Stimulated activated CD4-positive, alpha-beta T cell treated with anti-CD3 and anti-CD28 coated beads, Interleukin-2, amount 100 ng/mL, for 24 hours (primary cell): ENCODE measurements around the gene TMEM204.

ENCODE experiments used
- DNase-seq, 2 donors: peaks; one replicate each; pipeline ENCODE4 v3.0.0-alpha.2; 2020

The TMEM204 gene

DNA sequence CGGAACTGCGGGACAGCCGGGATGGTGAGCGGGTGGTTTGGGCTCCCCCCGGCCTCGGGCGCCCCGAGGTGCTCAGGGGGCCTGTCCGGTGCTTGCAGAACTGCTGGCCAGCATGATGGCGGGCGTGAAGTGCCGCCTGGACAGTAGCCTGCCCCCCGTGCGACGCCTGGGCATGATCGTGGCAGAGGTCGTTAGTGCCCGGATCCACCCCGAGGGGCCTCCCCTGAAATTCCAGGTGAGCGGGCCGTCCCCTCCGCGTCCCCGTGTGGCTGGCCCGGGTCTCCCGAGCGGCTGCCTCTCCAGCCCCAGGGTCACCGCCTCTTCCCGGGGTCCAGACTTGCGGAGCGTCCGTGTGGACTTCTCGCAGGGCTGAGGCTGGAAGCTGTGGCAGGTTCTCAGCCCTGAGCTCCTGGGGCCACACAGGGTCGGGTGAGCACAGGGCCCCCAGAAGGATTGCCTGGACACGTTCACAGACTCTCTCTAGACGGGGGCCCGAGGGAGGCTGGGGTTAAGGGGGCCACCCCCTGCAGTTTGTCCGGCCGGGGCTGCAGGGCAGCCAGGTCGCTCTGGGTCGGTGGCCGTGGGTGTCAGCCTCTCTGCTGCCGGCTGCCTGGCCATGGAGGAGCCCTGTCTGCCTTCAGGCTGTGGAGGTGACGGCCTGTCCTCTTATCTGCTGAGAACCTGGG lies 32.9 kb upstream of the TMEM204 start:
- no peak for DNase-seq

DNA sequence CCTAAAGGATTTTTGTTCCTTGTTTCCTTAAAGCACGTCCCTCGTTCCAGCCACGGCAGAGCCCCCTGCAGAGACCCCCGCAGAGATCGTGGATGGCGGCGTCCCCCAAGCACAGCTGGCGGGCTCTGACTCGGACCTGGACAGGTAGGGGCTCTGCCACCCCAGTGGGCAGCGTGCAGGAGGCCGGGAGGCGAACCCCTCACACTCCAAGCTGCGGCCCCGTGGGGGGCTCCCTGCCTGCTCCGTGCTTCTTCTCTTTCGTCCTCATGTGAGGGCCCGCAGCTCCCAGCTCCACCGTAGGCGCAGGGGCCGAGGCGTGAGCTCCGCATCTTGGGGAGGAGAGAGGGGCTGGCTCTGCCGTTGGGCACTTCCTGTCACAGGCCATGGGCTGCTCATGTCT lies 31.8 kb upstream of the TMEM204 start:
- DNase-seq = no peak

DNA sequence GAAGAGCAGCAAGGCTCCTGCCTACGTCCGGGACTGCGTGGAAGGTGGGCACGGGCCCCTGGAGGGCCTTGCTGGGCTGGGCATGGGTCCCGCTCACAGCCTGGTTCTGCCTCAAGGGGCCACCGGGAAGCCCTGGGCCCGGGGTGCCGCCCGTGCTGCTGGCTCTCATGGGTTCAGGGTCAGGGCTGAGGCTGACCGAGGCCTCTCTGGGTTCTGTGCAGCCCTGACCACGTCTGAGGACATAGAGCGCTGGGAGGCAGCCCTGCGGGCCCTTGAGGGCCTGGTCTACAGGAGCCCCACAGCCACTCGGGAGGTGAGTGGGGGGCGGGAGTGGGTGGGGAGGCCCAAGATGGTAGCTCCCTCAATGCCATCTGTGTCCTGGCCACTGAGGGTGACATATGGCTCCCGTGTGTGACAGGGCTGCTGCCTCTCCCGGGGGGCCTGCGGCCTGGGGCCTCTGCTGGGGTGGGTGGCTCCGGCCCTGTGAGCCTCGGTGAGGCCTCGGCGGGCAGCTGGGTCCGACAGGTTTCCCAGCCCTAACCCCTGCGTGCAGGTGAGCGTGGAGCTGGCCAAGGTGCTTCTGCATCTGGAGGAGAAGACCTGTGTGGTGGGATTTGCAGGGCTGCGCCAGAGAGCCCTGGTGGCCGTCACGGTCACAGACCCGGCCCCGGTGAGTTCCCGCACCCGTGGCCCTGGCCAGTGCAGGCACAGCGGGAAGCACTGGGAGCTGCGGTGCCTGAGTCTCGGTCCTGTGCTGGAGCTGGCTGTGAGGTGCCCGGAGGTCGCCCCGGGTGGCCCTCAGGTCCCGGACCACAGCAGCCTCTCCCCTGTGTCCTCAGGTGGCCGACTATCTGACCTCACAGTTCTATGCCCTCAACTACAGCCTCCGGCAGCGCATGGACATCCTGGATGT lies 31.1 kb upstream of the TMEM204 start:
- DNase-seq = no peak

DNA sequence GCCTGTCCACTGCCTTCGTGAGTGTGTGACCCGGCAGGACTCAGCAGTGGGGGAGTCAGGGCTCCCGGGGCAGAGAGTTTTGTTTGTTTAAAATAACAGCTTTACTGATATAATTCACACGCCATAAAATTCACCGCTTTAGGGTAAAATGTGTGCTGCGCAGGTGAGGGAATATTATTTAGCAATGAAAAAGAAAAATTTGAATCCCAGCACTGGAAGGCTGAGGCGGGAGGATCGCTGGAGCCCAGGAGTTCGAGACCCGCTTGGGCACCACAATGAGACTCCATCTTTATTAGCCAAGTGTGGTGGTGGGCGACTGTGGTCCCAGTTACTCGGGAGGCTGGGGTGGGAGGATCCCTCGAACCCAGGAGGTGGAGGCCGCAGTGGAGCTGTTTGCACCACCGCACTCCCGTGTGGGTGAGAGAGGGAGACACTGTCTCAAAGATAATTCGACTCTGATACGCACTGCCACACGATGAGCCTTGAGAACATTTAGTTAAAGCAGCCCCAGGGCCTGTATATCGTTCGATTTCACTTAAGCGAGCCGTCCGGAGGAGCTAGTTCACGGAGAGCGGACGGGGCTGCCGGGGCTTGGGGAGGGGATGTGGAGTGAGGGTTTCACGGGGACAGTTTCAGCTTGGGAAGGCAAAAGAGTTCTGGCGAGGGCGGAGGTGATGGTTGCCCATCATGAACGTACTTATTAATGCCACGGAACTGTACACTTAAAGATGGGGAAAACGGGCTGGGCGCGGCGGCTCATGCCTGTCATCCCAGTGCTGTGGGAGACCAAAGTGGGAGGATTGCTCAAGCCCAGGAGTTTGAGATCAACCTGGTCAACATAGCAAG lies 30.1 kb upstream of the TMEM204 start:
- no peak for DNase-seq

DNA sequence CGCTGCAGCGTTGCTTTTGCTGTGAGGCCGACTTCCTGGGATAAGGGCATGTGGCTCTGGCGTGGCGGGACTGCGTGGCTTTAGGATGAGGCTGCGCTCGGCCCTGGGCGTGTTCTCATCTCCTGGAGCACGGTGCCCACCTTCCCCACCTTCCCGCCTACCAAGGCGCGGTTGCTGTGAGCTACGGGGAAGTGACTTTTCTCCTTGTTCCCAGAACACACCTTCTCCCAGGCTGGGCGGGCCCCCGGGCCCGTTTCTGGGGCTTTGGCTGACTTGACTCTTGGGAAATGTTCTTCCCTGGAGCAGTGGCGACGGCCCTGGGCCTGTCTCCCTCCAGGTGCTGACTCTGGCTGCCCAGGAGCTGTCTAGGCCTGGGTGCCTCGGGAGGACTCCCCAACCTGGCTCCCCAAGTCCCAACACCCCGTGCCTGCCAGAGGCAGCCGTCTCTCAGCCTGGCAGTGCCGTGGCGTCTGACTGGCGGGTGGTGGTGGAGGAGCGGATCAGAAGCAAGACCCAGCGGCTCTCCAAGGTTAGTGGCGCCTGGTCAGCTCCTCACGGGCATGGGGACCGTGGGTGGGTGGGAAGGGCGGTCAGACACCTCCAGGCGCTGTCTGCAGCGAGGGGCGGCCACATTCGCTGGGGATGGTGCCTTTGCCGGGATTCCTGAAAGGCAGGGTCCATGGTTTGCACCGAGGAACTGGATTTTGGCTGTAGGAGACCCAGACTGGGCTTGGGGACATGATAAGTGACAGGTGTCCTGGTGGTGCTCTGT lies 28.2 kb upstream of the TMEM204 start:
- DNase-seq = no peak

DNA sequence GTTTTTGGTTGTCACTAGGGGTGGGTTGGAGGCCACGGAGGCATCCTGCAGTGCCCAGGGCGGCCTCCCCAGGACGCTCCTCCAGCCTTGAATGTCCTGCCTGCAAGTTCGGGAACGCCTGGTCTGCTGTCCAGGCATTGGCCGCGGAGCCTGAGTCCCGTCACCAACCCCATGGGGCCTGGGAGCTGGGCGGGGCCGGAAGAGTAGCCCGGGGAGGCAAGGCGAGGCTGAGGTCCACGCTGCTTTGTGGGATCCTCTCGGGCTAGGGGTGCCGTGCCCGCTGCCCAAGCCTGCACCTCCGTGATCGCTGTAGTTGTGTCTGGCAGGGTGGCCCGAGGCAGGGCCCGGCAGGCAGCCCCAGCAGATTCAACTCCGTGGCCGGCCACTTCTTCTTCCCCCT lies 27.6 kb upstream of the TMEM204 start:
- DNase-seq = no peak

DNA sequence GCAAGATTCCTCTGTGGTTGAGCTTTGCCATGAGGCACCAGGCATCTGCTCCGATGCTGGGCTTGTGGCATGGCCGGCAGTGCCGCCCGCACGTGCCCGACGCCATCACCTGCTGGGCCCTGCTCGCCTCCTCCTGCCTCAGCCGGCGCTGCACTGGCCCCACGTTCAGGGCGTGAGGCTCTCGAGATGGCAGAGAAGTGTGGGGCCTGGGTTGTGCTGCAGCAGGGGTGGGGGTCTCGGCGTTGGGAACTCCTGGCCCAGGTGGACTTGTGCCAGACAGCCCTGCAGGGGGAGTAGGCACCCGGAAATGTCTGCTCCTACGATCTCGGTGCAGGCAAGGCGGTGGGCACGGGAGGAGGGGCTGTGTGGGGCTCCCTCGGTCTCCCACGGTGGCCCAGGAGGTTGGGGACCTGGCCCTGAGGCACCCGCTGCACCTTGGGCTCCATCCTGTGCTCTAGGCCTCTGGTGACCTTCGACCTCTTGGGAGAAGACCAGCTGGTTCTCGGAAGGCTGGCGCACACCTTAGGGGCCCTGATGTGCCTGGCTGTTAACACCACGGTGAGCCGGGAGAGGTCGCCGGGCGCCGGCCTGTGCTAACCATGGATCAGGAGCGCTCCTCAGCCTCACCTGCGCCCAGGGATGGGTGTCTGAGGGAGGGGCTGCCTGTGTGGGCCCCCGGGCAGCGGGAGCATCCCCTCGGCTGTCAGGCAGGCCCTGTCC lies 26.8 kb upstream of the TMEM204 start:
- DNase-seq = no peak

DNA sequence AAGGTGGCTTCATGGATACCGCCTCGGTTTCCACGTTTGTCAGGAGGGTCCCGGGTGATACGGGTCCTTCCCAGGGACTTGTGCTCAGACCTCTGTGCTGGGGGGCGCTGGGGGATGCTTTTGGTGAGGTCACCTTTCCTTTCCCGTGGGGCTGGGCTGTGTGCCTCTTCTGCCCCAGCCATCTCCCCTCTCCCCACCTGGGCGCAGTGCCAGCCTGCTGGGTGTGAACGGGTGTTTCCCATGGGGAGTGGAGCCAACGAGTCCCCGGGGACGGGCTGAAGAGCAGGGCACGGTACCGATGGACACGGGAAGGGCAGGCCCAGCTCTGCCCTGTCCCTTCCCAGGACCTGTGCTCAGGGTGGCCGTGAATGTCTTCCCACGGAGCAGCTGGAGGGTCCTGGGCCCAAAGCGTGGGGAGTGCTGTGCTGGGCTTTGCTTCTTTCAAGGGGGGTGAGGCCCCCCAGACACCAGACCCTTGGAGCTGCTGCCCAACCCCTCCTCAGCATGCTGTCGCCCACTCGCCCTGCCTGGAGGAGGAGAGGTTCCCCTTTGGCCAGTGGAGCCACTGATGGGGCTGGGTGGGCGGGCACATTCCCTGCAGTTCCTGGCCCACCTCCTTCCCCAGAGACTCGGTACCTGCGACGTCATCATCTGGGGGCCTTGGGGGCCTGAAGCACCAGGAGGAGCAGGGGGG lies 24.8 kb upstream of the TMEM204 start:
- DNase-seq = no peak

DNA sequence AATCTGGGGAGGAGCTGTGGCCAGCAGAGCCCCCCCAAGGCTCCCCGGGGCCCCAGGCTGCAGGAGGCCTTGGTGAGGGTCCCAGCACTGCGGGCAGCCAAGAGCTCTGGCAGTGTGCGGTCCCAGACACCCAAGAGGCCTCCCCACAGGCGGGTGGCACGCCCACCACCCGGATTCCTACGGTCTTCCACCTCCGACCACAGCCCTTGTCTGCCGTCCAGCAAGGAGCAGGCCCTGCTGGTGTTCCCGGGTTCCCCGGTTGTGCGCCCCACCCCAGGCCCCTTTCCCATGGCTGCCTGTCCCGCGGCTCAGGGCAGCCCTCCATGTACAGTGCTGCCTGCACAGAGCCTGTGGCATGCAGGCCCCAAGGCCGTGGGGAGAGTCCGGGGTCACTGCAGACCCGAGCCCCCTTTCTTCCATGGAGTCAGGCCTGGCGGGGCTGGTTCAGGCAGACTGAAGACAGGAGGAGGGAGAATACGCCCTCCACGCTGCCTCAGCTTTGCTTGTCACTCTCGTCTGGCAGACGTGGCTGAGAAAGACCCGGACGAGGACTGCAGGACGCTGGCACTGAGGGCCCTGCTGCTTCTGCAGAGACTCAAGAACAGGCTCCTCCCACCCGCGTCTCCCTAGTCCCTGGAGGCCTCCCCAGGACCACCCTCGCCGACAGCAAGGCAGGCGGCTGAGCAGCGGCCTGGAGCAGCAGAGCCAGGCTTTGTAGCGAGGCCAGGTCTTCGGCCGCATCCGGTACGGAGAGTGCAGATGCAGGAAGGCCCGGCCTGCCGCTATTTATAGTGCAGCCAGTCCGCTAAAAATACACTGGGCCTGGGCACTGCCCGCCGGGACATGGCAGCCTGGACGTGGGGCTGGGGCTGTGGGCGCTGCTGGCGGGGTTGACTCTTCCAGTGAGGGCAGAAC lies 23.9 kb upstream of the TMEM204 start:
- no peak for DNase-seq

DNA sequence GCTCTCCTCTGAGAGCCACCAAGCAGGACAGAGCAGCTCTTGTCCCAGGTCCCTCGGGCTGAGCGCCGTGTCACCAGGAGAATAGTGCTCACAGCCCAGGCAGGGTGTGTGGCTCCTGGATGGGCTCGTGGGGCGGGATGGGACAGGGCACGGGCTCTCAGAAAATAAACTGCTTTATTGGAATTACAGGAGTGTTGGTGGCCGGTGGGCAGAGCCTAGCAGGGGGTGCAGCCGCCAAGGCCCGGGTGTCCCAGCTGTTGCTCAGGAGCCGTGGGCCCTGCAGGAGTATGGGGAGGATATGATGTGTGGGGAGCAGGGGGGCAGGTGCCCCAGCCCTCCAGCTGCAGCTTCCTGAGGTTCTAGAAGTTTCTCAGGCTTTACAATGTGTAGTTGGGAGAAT lies 23.2 kb upstream of the TMEM204 start:
- no peak for DNase-seq

DNA sequence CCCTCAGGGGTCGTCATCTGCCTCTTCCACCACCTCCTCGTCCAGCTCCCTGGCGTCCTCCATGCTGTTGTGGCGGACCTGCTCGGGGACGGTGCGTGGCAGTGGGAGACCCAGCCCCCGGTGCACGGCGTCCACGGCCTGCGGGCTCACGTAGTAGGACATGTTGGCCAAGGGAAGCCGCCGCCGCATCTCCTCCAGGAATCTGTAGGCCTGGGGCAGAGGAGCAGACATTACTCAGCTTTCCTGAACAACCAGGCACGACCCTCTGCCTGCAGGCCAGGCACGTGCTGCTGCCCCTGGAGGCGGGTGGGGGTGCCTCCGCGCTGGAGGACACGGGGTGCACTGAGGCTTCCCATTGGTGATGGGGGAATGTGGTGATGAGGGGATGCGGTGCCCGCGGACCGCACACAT lies 22.5 kb upstream of the TMEM204 start:
- DNase-seq = no peak

DNA sequence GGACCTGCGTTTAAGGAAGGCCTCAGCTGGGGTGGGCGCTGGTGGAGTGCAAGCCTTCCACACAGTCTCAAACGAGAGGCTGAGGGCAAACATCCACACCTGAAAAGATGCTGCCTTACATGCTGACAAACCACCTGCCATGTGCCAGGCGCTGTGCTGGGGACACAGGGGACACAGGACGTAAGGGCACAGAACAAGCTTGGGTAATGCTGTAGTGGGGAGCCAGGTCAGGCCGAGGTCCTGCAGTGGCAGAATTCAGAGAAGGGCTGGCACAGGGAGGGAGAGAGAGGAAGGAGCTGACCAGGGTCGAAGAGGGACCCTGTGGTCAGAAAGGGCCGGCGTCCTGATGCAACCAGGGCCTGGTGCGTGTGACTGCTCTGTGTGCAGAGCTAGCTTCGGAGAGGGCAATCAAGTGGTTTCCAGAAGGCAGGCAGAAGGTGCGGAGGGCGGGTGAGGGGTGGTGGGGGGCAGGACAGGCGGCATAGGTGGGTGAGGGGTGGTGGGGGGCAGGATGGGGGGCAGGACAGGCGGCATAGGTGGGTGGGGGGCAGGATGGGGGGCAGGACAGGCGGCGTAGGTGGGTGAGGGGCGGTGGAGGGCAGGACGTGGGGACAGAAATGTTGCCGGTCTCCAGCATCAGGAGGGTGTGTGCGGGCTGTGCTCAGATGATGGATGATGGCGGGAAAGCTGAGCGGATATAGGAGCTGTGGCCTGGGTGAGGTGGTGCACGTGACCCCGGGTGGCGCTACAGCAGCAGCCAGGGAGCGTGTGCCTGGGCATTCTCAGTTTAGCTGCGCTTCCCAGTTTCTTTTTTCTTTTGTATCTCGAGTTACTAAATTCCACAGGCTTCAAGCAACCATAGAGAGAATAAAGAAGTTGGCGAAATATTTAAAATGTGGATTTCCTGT lies 21.6 kb upstream of the TMEM204 start:
- DNase-seq = no peak

DNA sequence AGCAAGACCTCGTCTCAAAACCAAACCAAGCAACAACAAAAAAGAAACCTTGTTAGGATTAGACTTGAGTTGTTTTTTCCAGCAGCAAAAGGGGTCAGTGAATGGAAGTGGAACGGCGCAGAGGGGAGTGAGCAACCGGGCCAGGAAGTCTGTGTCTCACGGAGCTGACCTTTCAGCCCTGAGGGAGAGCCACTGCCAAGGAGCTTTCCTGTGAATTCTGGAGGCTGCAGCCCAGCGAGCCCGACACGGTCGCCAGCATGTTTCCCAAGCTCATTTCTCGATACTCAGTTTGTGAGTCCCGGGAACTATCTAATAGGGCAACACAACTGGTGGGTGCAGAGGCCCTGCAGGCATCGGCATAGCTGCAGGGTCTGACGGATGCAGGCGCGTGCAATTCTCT lies 20.7 kb upstream of the TMEM204 start:
- DNase-seq = no peak

DNA sequence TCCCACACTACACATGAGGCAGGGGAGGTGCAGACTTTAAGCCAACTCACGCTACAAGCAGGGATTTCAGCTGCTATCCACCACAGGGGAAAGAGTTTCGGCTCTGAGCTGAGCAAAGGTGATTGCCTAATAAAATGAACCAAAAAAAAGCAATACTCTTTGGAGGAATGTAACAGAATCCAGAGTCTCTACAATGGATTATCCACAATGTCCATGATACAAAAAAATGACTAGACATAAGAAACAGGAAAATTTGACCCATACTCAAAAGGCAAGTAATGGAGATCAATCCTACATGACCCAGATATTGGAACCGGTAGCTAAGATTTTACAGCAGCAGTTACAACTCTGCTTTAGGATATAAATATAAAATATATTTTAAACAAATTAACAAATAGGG lies 19.0 kb upstream of the TMEM204 start:
- no peak for DNase-seq

DNA sequence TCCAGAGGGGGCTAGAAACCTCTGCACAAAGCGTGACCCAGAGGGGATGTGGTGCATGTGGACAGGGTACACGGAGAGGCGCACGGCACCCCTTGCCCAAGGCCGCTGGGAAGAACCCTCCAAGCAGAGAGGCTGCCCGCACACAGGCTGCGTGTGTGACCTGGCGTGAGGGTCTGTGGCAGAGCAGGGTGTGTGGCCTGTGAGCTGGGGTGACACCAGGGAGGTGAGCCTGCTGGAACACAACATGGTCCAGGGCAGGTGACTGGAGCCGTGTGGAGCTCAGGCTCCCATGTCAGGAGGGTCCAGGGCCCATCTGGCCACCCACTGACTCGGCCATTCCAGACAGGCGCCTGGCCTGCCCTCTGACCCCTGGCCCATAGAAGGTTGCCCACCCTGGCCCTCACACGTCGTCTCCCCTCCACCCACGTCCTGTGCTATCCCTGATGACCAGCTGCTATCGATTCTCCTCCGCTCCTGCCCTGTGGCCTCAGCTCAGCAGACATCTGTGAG lies 14.8 kb upstream of the TMEM204 start:
- no peak for DNase-seq

DNA sequence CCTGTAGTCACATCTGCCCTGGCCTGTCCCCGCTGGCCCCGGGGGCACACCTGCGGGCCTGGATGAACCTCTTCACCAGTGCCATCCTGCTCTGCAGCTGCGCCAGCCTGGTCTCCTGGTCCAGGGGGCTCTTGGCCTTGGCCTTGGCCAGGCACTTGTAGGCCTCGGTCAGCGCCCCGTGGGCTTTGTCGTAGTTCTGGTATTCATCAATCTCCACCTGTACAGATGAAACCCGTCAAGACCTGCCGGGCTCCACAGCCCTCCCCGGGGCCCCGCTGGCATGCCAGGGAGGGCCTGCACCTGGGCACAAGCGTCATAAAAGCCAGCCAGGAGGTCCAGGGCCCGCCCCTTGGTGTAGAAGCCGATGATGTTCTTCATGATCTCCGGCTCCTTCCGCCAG lies 13.6 kb upstream of the TMEM204 start:
- no peak for DNase-seq

DNA sequence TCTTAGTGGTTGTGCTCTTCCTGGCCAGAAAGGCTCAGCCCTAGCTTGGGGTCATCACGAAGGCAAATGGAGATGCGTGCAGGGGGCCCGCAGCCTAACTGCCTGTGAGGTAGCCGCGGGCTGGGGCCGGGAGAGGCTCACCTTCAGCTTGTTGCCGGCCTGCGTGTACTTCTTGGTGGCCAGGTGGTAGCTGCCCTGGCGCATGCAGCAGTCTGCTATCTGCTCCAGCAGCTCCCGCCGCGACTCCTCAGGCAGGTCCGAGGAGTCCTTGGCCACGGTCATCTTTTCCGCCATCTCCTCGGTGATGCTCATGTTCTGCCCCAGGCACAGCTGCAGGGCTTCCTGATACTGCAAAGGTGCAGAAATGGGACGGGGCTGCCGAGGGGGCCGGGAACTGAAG lies 13.0 kb upstream of the TMEM204 start:
- DNase-seq = no peak

DNA sequence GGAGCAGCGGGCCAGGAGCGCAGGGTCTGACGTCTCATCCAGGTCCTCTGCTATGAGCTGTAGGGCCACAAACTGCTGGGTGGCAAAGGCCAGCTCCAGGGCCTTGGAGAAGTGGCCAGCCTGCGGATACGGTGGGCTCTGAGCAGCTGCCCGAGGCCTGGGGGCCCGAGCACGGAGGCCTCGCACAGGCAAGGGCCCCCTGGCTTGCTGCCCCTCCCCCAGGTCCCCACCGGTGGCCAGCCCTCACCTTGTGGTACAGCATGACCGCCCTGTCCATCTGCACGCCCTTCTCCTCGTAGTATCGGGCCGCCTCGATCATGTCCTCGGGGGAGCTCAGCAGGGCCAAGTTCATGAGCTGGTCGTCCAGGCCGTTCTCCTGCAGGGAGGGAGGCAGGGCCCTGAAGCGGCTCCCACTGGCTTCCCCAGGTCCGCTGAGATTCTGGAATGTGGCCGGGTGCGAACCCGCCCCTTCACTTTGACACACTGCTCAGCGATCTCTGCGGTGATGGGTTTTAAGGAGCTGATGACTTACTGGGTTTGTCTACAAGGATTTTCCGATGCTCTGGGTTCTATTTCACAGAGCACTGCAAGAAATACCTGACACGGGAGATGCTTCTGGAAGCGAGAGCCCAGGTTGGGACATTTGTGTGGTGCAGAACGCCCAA lies 9.8 kb upstream of the TMEM204 start:
- no peak for DNase-seq
